Activated naive CD4-positive, alpha-beta T cell treated with Interleukin-2 at 50 U/mL for 16 hours (primary cell): ENCODE results near the gene CD99.
A peak's percentile ranks its signal among the peaks of the same experiment; 100 is the strongest.
"Not testable (repeated sequence)": the region's sequence is repeated elsewhere in the genome, so short reads cannot be mapped to it uniquely, and the experiment has no call there.

ENCODE experiments used
- DNase-seq: peaks from one replicate; pipeline ENCODE4 v3.0.0-alpha.2; 2020

Gene CD99

DNA sequence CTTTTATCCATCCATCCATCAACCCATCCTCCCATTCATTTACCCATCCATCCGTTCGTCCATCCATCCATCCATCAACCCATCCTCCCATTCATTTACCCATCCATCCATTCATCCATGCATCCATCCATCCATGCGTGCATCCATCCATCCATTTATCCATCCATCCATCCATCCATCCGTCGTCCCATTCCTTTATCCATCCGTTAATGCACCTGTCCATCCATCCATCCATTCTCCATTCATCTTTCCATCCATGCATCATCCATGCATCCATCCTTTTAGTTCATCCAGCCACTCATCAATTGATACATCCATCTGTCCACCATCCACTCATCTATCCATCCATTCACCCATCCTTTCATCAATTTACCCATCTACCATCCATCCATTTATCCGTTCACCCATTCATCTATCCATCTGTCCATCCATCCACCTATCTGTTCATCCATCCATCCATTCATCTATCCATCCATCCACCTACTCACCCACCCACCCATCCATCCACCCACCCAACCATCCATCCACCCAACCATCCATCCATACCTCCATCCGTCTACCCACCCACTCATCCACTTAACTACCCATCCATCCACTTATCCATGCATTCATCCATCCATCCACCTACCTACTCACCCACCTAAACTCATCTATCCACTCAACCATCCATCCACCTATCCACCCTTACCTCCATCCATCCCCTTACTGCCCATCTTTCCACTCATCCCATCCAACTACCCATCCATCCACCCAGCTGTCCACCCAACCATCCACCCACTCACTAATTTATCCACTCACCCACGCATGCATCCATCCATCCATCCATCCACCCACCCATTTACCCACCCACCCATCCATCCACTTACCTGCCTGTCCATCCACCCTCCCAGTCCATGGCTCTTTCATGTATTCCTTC, 9.6 kb downstream of the CD99 start:
- DNase-seq = no peak

DNA sequence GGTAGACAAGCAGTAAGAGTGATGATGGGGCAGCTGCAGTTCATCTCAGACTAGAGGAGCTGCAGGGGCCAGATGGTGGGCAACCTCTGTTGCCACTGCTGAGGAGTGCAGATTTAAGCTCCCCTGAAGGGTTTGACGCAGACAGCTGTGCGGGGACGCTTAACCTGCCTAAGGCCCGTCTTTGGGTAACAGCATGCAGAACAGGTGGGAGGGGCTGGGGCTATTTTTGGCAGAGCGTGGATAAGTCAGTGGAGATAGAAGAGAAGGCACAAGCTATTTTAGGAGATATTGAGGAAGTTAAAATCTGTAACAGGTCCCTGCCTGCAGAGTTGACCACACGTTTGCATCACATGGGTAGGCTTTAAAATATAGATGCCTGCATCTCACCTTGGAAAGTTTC, 10.5 kb downstream of the CD99 start:
- DNase-seq = no peak

DNA sequence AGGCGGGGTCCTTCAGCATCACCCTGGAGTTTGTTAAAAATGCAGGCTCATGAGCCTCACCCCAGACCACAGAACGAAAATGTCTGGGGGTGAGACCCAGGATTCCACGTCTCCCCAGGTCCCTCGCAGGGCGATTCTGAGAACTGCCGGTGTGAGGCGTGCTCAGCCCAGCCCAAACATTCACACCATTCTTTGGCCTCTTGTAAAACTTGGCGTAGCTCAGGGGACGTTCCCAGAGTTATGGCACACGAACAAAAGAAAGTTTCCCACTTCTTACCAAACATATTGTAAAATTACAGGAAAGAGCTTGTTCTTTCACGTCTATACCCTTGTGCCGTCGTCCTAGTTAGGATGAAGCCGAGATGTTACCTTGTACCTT, 12.9 kb downstream of the CD99 start:
- no peak for DNase-seq

DNA sequence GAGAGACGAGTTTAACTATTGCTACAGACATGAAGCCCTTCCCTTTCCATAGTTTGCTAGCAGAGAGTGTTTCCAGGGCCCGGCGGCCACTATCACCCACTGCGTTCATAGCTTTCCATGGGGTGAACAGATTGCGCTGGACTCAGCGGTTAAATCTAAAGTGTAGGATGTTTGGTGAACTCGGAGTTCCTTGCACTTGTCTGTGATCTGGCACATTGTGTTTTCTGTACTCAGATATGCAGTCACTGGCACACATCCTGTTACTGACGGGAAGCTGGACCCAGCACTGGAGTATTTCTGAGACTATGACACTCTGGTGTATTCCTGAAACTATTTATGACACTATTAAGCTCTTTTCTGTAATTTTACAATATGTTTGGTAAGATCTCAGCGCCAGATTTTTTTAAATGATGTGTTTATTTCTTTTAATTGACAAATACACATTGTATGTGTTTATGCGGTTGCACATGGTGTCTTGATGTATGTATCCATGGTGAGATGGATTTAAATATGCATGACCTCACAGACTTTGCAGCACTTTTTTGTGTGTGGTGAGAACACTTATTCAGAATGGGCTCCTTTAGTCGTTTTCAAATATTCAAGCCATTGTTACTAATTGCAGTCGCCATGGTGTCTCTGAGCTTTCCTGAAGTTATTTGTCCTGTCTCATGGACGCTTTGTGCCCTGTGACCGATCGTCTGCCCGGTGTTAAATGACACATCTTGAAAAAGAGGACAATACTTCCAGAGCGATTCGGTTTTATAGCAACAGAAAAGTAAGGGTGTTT, 14.1 kb downstream of the CD99 start:
- no peak for DNase-seq

DNA sequence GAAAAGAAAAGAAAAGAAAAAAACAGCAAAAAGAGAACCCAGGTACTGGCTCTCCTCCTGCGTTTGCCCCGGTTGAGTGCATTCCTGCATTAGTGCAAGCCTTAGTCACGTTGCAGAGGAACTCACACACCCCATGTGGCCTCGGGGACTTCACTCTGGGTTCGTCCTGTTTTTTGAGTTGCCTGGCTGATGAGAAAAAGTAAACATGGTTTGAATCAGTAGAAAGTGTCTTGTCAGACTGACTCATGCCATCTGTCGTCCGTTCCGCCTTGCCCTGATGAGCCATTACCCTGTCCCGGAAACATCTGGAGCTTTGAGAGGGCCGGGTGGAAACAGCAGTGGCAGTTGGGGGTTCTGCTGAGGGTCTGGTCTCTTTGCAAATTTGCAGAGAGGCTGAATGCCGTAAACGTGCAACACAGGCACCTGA, 16.3 kb downstream of the CD99 start:
- DNase-seq = peak; percentile 75

DNA sequence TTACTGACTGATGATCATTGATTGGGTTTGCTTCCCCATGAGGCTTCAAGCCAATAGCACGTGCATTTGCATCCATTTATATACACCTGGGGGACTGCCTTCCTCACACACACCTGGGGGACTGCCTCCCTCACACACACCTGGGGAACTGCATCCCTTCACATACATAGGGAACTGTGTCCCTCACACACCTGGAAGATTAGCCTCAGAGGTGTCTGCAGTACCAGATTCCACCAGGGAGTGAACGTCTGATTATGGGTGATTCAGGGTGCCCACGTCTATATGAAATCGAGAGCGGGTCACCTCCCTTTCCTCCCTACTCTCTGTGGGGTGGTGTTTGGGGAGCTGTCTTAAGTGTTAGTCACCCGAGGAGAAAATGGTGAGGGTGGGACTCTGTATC, 16.9 kb downstream of the CD99 start:
- peak; percentile 29 for DNase-seq

DNA sequence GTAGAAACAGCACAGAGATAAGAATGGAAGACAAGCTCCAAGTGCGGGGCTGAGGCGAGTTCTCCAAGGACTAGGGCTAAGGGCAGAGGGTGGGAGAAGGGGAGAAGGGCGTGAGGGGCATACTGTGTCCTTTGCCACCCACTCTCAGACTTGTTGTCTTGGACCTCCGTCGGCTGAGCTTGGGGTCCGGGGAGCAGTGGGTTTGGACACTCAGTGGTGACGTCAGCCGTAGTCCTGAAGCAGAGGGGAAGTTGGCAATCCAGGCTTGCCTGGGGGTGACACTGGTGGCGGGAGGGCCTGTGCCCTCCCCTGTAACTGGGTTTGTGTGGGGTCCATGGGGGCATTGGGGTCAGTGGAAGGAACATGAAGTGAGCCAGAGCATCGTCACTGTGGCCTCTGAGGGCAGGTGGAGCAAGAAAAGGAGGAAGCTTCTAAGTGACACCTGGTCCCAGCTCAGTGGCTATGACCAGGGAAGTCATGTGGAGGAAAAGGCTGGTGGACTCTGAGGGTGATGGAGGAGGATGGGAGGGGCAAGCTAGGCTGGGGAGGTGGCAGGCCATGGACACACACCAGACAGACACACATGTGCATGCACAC, 17.6 kb downstream of the CD99 start:
- no peak for DNase-seq

DNA sequence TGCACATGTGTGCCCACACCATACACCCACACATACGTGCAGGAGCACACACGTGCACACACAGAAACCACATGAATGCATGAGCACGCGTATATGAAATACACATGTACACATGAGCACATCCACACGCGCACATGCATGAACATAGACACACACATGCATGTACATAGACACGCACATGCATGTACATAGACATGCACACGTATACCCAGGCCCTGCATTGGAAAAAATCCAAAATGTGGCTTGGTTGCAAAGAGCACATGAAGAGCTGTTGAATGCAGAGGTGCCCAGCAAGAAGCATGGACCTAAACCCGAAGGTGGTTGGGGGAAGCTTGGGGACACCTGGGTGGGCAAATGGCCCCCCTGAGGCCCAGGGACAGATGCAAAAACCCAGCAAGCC, 18.5 kb downstream of the CD99 start:
- no peak for DNase-seq

DNA sequence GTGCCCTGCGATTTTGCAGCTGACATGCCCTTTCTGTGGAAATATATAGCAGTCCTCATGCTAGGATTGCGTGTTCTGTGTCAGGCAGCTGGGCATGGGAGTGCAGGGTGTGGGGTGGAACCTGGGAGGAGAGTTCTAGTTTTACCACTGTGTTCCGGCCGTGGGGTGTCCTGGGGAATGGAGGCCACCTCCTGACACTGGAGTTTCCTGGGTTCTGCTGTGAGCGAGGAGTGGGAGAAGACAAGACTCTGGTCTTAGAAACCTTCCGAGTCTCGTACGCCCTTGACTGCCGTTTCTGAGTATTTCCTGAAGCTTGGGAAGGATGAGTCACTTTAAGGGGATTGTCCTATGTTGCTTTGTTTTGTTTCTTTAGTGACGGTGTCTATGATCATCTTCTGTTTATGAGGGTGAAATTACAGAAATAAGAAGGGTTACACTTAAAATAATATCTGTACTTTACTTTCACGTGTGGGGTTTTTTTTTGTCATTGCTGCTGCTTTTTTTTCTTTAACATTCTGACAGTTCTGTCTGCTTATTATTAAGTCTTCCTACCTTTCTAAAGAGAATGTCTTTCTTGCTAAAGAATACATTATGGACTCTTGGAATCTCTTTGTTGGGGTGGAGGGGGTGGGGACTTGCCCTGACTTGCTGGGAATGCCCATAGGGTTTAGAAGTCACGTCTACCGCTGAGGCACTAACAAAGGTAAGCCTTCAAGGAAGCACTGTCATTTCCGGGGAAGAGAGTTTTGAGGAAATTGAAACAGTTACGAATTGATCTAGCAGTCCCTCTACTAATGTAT, 19.1 kb downstream of the CD99 start:
- DNase-seq = peak; percentile 69

DNA sequence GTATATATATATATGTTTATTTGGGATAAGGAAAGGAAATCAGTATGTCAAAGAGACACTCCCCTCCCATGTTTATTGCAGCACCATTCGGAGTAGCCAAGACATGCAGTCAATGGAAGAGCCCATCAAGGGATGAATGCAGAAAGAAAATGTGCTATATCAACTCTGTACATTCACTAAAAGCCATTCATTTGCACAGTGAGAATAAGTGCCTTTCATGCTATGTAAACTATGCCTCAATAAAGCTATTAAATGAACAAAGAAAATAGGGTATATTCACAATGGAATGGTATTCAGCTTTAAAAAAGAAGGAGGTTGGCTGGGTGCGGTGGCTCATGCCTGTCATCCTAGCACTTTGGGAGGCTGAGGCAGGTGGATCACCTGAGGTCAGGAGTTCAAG, 20.3 kb downstream of the CD99 start:
- DNase-seq = no peak

DNA sequence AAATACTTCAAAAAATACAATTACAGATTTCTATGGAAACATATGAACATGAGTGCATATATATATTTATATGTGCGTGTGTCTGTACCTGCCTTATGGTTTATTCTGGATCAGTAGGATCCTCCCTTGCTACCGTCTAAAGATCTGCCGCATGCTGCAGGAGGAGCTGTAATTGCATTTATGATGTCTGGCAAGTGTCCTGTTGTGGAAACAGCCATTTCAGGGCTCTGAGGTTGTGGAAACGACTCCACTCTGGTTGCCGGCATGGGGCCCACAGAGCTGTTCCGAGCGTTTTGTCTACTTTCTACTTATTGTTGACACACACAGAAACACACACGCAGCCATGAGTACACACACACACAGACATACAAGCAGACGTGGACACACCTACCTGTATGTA, 21.3 kb downstream of the CD99 start:
- DNase-seq = no peak

DNA sequence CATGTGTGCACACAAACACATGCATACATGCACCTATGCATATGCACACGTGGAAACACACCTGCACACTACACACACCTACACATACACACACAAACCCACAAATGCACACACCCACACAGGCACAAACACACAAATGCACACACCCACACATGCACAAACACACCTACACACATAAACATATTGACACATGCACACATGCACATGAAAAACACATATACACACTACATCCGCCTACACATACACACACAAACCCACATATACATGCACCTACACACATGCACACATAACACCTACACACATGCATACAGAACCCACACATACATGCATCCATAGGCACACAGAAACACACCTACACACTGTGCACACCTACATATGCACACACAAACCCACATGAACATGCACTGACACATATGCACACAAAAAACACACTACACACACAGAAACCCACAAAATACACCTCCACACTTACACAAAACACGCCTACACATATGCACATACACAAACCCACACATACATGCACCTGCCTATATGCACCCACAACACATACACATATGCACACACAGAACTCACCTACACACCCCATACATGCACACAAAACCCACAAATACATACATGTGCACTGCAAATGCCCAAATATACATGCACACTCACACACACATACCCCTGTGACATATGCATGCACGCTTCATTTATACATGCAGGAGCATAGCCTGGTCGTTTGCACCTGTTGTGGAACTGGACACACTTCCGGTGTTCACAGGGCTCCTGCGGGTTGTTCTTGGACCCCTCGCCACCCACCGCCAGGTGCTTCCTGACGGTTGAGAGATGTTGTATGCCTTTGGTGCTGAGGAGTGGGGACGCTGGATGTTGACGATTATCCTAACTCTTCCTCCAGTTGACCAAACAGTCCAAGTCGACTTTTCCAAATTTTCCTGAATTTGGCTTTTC, 22.1 kb downstream of the CD99 start:
- no peak for DNase-seq

DNA sequence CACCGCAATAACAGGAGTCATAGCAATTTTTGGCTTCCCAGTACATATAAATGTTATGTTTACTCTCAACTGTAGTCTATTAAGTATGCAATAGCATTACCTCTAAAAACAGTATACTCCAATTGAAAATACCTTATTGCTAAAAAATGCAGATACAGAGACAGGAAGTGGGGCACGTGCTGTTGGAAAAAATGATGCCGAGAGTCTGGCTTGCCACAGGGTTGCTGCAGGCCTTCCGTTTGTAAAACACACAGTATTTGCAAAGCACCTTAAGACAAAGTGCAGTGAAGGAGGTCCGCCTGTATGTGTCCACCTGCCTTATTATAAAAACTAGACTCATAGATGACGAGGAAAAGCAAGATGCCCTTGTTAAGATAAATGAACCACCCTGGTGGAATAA, 23.5 kb downstream of the CD99 start:
- DNase-seq = no peak

DNA sequence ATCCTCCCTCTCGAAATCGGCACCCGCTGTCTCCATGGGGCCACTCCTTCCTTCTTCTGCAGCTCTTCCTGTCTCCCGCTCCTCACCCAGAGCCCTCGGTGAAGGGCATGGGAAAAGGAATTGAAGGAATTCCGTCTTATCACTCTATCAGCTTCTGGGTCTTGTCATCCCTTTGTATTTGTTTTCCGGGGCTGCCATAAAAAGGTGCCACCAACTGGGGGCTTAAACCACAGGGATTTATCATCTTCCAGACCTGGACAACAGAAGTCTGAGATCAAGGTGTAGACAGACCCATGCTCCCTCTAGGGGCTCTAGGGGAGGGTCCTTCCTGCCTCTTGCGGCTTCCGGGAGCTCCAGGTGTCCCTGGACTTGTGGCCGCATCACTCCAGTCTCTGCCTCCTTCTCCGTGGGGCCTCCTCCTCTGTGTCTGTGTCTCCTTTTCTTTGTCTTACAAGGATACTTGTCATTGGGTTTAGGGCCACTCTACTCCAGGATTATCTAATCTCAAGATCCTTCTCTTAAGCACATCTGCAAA, 24.0 kb downstream of the CD99 start:
- no peak for DNase-seq

DNA sequence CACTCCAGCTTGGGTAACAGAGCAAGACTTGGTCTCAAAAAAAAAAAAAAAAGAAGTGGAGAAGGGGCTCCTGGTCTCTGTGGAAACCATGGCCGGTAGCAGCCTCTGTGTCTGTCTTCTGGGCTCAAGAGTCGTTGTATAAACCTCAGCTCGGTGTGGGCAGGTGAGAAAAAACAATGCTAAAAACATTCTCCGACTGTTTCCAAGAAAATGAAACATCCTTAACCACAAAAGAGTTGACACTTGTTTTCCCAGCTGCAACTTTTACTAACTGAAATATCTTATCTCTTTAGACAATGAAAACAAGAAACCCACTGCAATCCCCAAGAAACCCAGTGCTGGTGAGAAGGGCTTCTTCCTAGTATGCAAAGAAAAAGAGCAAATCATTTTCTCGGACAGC, 26.2 kb downstream of the CD99 start:
- peak; percentile 26 for DNase-seq

DNA sequence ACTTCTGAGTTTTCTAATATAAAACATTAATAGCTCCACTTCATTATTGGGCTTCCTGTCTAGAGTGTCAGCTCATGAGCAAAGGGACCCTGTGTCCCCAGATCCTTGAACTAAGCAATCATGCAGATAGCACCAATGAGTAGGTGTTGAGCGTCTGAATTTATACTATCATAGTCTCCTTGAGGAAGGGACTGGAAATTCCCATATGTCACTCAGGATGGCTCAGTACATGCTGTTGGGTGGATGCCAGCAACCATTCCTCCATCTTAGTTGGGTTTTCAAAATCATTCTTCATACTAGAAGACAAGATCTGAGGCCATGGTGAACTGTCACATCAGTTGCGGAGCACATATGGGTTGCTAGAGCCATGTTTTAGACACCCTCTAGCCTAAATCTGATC, 27.7 kb downstream of the CD99 start:
- no peak for DNase-seq

DNA sequence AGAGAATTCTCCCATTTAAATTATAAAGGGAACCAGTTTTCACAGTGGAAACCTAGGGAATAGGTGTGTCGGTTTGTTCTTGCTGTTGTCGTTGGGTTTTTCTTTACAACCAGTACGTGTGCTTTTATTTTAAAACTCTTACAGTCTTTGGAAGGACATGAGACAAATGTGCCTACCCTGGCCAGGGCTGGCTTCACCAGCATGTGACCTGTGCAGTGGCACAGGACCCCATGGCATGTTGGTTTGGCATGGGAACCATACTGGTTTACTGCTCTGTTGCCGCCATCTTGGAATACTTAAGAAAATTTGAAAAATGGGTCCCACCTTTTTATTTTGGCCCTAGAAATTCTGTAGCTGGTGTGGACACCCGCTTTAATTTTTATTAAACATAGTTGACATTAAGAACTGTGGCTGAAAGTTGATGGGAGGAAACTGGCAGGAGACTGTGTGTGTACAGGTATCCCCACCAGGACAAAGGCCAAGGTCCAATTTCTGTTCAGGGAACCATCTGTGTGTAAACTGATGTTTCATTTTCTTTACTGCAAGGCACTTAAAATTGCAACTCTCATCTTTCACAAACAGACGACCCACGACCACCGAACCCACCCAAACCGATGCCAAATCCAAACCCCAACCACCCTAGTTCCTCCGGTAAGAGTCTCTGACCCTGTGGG, 28.8 kb downstream of the CD99 start:
- DNase-seq = no peak

DNA sequence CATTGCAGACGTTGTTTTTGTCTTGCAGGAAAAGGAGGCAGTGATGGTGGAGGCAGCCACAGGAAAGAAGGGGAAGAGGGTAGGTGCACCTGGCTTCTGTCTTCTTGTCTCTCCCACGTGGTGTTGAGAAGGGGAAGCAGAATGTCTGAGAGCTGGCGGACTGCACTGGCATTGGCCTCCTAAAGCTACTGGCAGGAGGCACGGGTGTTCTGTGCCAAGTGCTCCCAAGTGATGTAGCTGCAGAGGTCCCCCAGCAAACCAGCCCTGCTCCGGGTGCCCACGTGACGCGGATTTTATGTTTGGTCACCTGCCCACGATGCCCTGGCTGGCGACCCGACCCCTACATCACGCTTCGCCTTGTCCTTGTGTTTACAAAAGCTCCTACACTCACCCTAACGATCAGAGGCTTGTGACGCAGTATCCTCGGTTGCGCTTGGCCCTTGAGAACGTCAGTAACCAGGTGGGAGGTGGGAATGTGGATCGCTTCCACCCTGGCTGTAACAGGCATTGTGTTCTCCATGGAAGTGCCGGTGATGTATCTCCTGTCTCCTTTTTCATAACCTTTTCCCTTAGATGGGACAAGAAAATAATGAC, 32.3 kb downstream of the CD99 start:
- no peak for DNase-seq

DNA sequence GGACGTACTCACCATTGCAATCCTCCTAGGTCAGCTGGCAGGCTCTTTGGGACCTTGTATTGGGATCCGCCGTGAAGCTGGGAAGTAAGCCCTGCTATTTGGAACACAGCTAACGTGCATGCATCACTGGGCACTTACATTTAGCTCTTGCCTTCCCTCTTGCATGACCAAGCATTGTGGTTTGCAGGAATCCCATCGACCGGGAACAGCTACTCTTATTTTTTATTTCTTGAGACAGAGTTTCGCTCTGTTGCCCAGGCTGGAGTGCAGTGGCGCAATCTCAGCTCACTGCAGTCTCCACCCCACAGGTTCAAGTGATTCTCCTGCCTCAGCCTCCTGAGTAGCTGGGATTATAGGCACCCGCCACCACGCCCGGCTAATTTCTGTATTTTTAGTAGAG, 36.2 kb downstream of the CD99 start:
- DNase-seq = not testable (repeated sequence)

DNA sequence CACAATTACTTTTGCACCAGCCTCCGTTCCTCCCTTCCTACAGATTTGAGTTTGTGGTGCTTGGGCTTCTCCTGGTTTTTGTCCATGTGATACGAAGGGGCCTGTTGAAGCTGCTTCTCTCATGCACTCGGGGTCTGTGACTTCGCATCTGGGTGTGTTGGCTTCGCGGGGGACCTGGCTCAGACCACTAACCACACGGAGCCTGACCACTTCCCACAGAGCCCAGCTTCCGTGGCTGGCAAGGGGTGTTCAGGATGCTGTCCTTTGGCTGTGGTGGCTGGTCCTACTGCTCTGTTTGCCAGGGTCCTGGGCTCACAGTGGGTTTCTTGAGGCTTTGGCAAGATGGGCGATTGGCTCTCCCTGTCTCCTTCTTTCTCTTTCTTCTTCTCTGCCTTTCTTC, 41.0 kb downstream of the CD99 start:
- no peak for DNase-seq

DNA sequence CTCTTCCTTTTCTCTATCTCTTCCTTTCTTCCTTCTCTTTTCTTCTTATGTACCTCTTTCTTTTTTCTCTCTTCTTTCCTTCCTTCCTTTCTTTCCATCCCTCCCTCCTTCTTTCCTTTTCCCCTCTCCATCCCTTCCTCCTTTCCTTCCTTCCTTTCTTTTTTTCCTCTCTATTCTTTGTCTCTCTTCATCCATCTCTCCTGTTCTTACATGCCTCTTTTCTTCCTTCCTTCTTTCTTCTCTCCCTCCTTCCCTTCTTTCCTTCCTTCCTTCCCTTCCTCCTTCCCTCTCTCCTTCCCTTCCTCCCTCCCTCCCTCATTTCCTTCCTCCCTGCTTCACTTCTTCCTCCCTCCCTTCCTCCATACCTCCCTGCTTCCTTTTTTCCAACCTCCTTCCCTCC, 41.6 kb downstream of the CD99 start:
- DNase-seq = no peak
